Thyroid gland (tissue), 4 donors: ENCODE results near the gene SMCO4. TPM values are rescaled to one million over a fixed set of nuclear protein-coding genes. Genes with fewer than 3 reads are reported as not detected.
A peak's percentile ranks its signal among the peaks of the same experiment; 100 is the strongest.
"Not testable (repeated sequence)": the region's sequence is repeated elsewhere in the genome, so short reads cannot be mapped to it uniquely, and the experiment has no call there.

Source experiments
- DNase-seq, 2 donors: peaks; one replicate each; pipeline ENCODE4 v3.0.0-alpha.2; 2019
- H3K27ac ChIP-seq, 3 donors: fragments of 200-600 bp; sonication (generic); 1 replicate in 2 of 3; 2 replicates in 1 of 3; pipeline ENCODE4 v1.5.1; 2016 to 2019; ENCODE audit warnings: mild to moderate bottlenecking in 1 of 3, moderate library complexity in 1 of 3
- H3K27me3 ChIP-seq: fragments of 200-600 bp; sonication (generic); one replicate; pipeline ENCODE4 v1.5.1; 2019
- H3K36me3 ChIP-seq, 2 donors: fragments of 200-600 bp; sonication (generic); one replicate each; pipeline ENCODE4 v1.5.1; 2016 to 2019
- H3K4me1 ChIP-seq, 2 donors: fragments of 200-600 bp; sonication (generic); one replicate each; pipeline ENCODE4 v1.5.1; 2017 to 2019
- H3K4me3 ChIP-seq, 3 donors: fragments of 200-600 bp; sonication (generic); replicated peaks in 1 of 3; 1 replicate in 2 of 3; 2 replicates in 1 of 3; pipeline ENCODE4 v1.5.1; 2016; ENCODE audit warnings: mild to moderate bottlenecking in 1 of 3
- H3K9me3 ChIP-seq: fragments of 200-600 bp; sonication (generic); one replicate; pipeline ENCODE4 v1.5.1; 2017
- CTCF ChIP-seq, 6 experiments: fragments of 200-600 bp in 3 of 6; fragments of 450-650 bp in 3 of 6; sonication (generic) in 3 of 6; IDR thresholded peaks; one replicate each; pipeline ENCODE4 v1.5.1; 2016 to 2019; ENCODE audit warnings: antibody characterized with exemption in 6 of 6, mild to moderate bottlenecking in 2 of 6, inconsistent platforms in 1 of 6, moderate library complexity in 1 of 6
- POLR2A ChIP-seq, 2 donors: fragments of 450-650 bp; IDR thresholded peaks; one replicate each; pipeline ENCODE4 v1.6.1; 2017; ENCODE audit warnings: antibody characterized with exemption in 2 of 2, mild to moderate bottlenecking in 2 of 2, moderate library complexity in 1 of 2
- WGBS, 2 donors: methylation state at CpG; one replicate each; pipeline ENCODE4 v1.1.5; 2017; 5-methylcytosine and 5-hydroxymethylcytosine counted together
- intact Hi-C: fragments of 100-400 bp; cut with DNase I; formaldehyde crosslinking; loops from one replicate; pipeline ENCODE4 v1.15.1; 2023
- total RNA-seq, 4 donors: library from RNA; depleted of rRNA; stranded (reverse); fragments of >200 nt; gene quantifications; one replicate each; pipeline ENCODE4 v1.2.3, GENCODE V29; 2016

SMCO4 gene
- total RNA-seq, 4 donors from 2014 or later: 38.6 to 135 (median 102) TPM

- Histone ChIP-seq H3K27ac (peak overlapping the region; percentile 95 to 97 (median 97)), H3K9me3 (no peaks in the 10 kb centered on the region), H3K4me1 (peaks cover 40 to 60% of the 10 kb centered on the region in 2 donors), H3K27me3 (no peaks in the 10 kb centered on the region), H3K36me3 (no peaks in the 10 kb centered on the region), H3K4me3 (no peak overlapping the region)
- 36 to 39% methylated on average over 5 of the region's 5 CpGs for WGBS, 2 donors
- intact Hi-C loops: no loop called here
- TF ChIP-seq CTCF (IDR thresholded peaks at IDR 0.05): peak in 1 of 6 experiments; percentile 24
- peak in 1 of 2 donors; percentile 53 for TF ChIP-seq POLR2A (IDR thresholded peaks at IDR 0.05)
- peak; percentile 92 for DNase-seq
Observed at GRCh38 chr11:93537049-93537448, 6.1 kb downstream of the SMCO4 start.

- no peaks in the 10 kb centered on the region for H3K27me3 ChIP-seq
- DNase-seq: no peak
- H3K4me3 ChIP-seq: no peak overlapping the region
- H3K9me3 ChIP-seq: no peaks in the 10 kb centered on the region
- no peaks in the 10 kb centered on the region for H3K36me3 ChIP-seq
- H3K4me1 ChIP-seq: peaks cover 37 to 52% of the 10 kb centered on the region in 2 donors
- H3K27ac ChIP-seq: peak overlapping the region; percentile 95 to 97 (median 97)
- WGBS, 2 donors: 62 to 66% methylated on average over 2 of the region's 2 CpGs
- intact Hi-C loops: no loop called here
- TF ChIP-seq POLR2A (IDR thresholded peaks at IDR 0.05): no peak
- no peak for TF ChIP-seq CTCF (IDR thresholded peaks at IDR 0.05)
Observed at GRCh38 chr11:93536101-93536861, 6.9 kb downstream of the SMCO4 start.

GRCh38 chr11:93535578-93535977 lies 7.6 kb downstream of the SMCO4 start:
- 66 to 74% methylated on average over 2 of the region's 2 CpGs for WGBS, 2 donors
- H3K9me3 ChIP-seq, H3K27ac ChIP-seq, DNase-seq, H3K27me3 ChIP-seq, H3K36me3 ChIP-seq, intact Hi-C loops, H3K4me3 ChIP-seq: not testable (repeated sequence)
- peaks cover 32 to 50% of the 10 kb centered on the region in 2 donors for H3K4me1 ChIP-seq

- TF ChIP-seq POLR2A (IDR thresholded peaks at IDR 0.05) (no peak), CTCF (IDR thresholded peaks at IDR 0.05) (no peak)
- no peaks in the 10 kb centered on the region for H3K36me3 ChIP-seq
- H3K9me3 ChIP-seq: no peaks in the 10 kb centered on the region
- no peak overlapping the region for H3K4me3 ChIP-seq
- DNase-seq: no peak
- H3K4me1 ChIP-seq: peaks cover 36 to 48% of the 10 kb centered on the region in 2 donors
- intact Hi-C loops: no loop called here
- 77 to 84% methylated on average over 5 of the region's 5 CpGs for WGBS, 2 donors
- no peak overlapping the region for H3K27ac ChIP-seq
- H3K27me3 ChIP-seq: no peaks in the 10 kb centered on the region
Observed at GRCh38 chr11:93532806-93533205, 10.4 kb downstream of the SMCO4 start.

GRCh38 chr11:93532281-93532789 lies 10.9 kb downstream of the SMCO4 start:
- Histone ChIP-seq H3K9me3 (no peaks in the 10 kb centered on the region), H3K27ac (peak overlapping the region in 1 of 3 donors; percentile 31), H3K27me3 (no peaks in the 10 kb centered on the region), H3K36me3 (no peaks in the 10 kb centered on the region), H3K4me1 (peaks cover 36 to 52% of the 10 kb centered on the region in 2 donors), H3K4me3 (no peak overlapping the region)
- intact Hi-C loops: no loop called here
- TF ChIP-seq CTCF (IDR thresholded peaks at IDR 0.05): no peak
- TF ChIP-seq POLR2A (IDR thresholded peaks at IDR 0.05): no peak
- DNase-seq: no peak
- 96 to 100% methylated on average over 2 to 3 of the region's 3 CpGs for WGBS, 2 donors
